Measurements from ENCODE around the gene ZNF260. TPM values are rescaled to one million over a fixed set of nuclear protein-coding genes. Genes with fewer than 3 reads are reported as not detected.

ZNF260 gene
- total and polyA plus RNA-seq, 2 of the 13 experiments (the other 11 are each of a cell fraction or from before 2014, with no cell fraction given) = 2.8 to 10.5 TPM

DNA sequence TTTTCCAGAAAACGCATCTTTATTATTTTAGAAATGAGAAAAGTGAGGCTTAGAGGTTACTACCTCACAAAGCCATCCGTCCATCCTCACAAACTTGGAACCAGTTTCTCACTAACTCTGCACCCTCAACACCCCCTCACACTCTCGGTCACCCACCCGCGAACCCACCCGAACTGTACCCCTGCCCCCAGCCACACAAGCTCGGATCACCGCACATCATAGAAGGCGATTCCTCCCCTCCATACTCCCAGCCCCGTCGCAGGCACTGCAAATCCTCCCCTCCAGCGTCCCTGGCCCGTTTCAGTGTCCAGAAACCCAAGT, 238 bp downstream of the ZNF260 start:
- Histone ChIP-seq H3K4me1 (ENCODE audit: insufficient read depth, low read length) (peaks cover 18% of the 10 kb centered on the region), H3K36me3 (replicated peaks in 1 of 2; ENCODE audit: control insufficient read depth in 1 of 2, insufficient read depth in 2 of 2, low read length in 2 of 2) (peaks cover 0 to 8% of the 10 kb centered on the region in 2 experiments; a peak in 2 of 5 replicates), H3K4me3 (replicated peaks in 1 of 3; ENCODE audit: insufficient read depth in 1 of 3, low read depth in 2 of 3, low read length in 3 of 3) (peak overlapping the region; percentile 73 to 93 (median 85)), H2AFZ (ENCODE audit: low read length) (no peak overlapping the region), H3K27me3 (ENCODE audit: control insufficient read depth in 1 of 2, insufficient read depth in 2 of 2, low read length in 2 of 2) (no peaks in the 10 kb centered on the region; a peak in 1 of 5 replicates), H3K9me3 (ENCODE audit: low read length) (peaks cover 15% of the 10 kb centered on the region), H3K9ac (ENCODE audit: insufficient read depth, low read depth, low read length) (peak overlapping the region; percentile 90), H4K20me1 (ENCODE audit: insufficient read depth, low read length) (no peaks in the 10 kb centered on the region), H3K79me2 (ENCODE audit: insufficient read depth, low read length) (peaks cover 19% of the 10 kb centered on the region), H3K4me2 (ENCODE audit: low read depth, low read length) (peak overlapping the region; percentile 100), H3K27ac (ENCODE audit: extremely low read length, insufficient read depth, low read length) (peak overlapping the region; percentile 86)
- 1% methylated on average over 13 of the region's 13 CpGs for WGBS (ENCODE audit: low lambda C conversion rate)
- DNase-seq (ENCODE audit: low spot score) (no peak), ATAC-seq (peak; percentile 22; the same call in 2 of the 3 replicates), FAIRE-seq (no peak)
- TF ChIP-seq, protein P1, sequence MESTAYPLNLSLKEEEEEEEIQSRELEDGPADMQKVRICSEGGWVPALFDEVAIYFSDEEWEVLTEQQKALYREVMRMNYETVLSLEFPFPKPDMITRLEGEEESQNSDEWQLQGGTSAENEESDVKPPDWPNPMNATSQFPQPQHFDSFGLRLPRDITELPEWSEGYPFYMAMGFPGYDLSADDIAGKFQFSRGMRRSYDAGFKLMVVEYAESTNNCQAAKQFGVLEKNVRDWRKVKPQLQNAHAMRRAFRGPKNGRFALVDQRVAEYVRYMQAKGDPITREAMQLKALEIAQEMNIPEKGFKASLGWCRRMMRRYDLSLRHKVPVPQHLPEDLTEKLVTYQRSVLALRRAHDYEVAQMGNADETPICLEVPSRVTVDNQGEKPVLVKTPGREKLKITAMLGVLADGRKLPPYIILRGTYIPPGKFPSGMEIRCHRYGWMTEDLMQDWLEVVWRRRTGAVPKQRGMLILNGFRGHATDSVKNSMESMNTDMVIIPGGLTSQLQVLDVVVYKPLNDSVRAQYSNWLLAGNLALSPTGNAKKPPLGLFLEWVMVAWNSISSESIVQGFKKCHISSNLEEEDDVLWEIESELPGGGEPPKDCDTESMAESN (CRISPR knock-in tag; conservative IDR thresholded peaks at IDR 0.05) = no peak
- TF ChIP-seq ZNF547 (CRISPR knock-in tag; IDR thresholded peaks at IDR 0.05) = peak; percentile 4; the same call in 1 of the 2 replicates
- TF ChIP-seq, protein P2, sequence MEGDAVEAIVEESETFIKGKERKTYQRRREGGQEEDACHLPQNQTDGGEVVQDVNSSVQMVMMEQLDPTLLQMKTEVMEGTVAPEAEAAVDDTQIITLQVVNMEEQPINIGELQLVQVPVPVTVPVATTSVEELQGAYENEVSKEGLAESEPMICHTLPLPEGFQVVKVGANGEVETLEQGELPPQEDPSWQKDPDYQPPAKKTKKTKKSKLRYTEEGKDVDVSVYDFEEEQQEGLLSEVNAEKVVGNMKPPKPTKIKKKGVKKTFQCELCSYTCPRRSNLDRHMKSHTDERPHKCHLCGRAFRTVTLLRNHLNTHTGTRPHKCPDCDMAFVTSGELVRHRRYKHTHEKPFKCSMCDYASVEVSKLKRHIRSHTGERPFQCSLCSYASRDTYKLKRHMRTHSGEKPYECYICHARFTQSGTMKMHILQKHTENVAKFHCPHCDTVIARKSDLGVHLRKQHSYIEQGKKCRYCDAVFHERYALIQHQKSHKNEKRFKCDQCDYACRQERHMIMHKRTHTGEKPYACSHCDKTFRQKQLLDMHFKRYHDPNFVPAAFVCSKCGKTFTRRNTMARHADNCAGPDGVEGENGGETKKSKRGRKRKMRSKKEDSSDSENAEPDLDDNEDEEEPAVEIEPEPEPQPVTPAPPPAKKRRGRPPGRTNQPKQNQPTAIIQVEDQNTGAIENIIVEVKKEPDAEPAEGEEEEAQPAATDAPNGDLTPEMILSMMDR (CRISPR knock-in tag; IDR thresholded peaks at IDR 0.05) = no peak
- 0 out of 2 replicates have a peak, but pooled peaks have one; percentile 57 for TF ChIP-seq ZNF138 (CRISPR knock-in tag; IDR thresholded peaks at IDR 0.05; ENCODE audit: low read depth)
- TF ChIP-seq NRL (CRISPR knock-in tag; IDR thresholded peaks at IDR 0.05; ENCODE audit: borderline replicate concordance) = 0 out of 2 replicates have a peak, but pooled peaks have one; percentile 10
- TF ChIP-seq ZNF747 (CRISPR knock-in tag; IDR thresholded peaks at IDR 0.05; ENCODE audit: borderline replicate concordance) = 0 out of 2 replicates have a peak, but pooled peaks have one; percentile 57
- 0 out of 2 replicates have a peak, but pooled peaks have one; percentile 36 for TF ChIP-seq GLI4 (CRISPR knock-in tag; IDR thresholded peaks at IDR 0.05; ENCODE audit: borderline replicate concordance)
- TF ChIP-seq HOXA7 (CRISPR knock-in tag; IDR thresholded peaks at IDR 0.05) = no peak
- TF ChIP-seq, protein P3, sequence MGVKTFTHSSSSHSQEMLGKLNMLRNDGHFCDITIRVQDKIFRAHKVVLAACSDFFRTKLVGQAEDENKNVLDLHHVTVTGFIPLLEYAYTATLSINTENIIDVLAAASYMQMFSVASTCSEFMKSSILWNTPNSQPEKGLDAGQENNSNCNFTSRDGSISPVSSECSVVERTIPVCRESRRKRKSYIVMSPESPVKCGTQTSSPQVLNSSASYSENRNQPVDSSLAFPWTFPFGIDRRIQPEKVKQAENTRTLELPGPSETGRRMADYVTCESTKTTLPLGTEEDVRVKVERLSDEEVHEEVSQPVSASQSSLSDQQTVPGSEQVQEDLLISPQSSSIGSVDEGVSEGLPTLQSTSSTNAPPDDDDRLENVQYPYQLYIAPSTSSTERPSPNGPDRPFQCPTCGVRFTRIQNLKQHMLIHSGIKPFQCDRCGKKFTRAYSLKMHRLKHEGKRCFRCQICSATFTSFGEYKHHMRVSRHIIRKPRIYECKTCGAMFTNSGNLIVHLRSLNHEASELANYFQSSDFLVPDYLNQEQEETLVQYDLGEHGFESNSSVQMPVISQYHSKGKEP (CRISPR knock-in tag; IDR thresholded peaks at IDR 0.05) = no peak
- TF ChIP-seq RBM22 (optimal IDR thresholded peaks at IDR 0.05; ENCODE audit: low read length) = no peak
- 0 out of 2 replicates have a peak, but pooled peaks have one; percentile 60 for TF ChIP-seq ZBTB7B (CRISPR knock-in tag; IDR thresholded peaks at IDR 0.05)
- TF ChIP-seq ZFP36L1 (CRISPR knock-in tag; IDR thresholded peaks at IDR 0.05) = 0 out of 2 replicates have a peak, but pooled peaks have one; percentile 28
- TF ChIP-seq, protein P4, sequence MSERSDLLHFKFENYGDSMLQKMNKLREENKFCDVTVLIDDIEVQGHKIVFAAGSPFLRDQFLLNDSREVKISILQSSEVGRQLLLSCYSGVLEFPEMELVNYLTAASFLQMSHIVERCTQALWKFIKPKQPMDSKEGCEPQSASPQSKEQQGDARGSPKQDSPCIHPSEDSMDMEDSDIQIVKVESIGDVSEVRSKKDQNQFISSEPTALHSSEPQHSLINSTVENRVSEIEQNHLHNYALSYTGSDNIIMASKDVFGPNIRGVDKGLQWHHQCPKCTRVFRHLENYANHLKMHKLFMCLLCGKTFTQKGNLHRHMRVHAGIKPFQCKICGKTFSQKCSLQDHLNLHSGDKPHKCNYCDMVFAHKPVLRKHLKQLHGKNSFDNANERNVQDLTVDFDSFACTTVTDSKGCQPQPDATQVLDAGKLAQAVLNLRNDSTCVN (CRISPR knock-in tag; IDR thresholded peaks at IDR 0.05; ENCODE audit: borderline replicate concordance) = peak; percentile 10; the same call in 1 of the 2 replicates
- TF ChIP-seq ZNF557 (CRISPR knock-in tag; IDR thresholded peaks at IDR 0.05) = no peak
- no peak for TF ChIP-seq SNAPC2 (CRISPR knock-in tag; IDR thresholded peaks at IDR 0.05)
- TF ChIP-seq TAF15 (IDR thresholded peaks at IDR 0.05; ENCODE audit: low read depth, low read length, poor library complexity, severe bottlenecking) = peak; percentile 67
- 0 out of 2 replicates have a peak, but pooled peaks have one; percentile 42 for TF ChIP-seq ZC3H13 (CRISPR knock-in tag; IDR thresholded peaks at IDR 0.05)
- POLR2A ChIA-PET = interaction anchor here (0.9 to 2.2 kb wide), 14 partner anchors 17 to 1067 kb away, joined by 4 to 57 read pairs (median 8); partner anchors contain the start of genes ZFP14, ZNF146, ZNF345 and ZNF382
- BruUV-seq (replicated peaks) = no TSS peak
- in situ Hi-C loops (cut with HindIII; ENCODE audit: extremely low pct_ligation_motif_present, low pct_unique_long_range_greater_than_20kb) = no loop called here
- intact Hi-C loops (cut with micrococcal nuclease; ENCODE audit: unreplicated experiment) = loop anchor here (1.0 to 2.0 kb wide), 2 partner anchors 39 to 45 kb away; partner anchors contain the start of genes ZNF529 and ZNF566
- CTCF ChIA-PET (ENCODE audit: low intra/inter-chr PET ratio, low total read pairs) = no interaction called here

Measured in HepG2 (cell line).